K562 (cell line): ENCODE data around the gene TFCP2L1. TPM values are rescaled to one million over a fixed set of nuclear protein-coding genes. Genes with fewer than 3 reads are reported as not detected.

Source experiments
- ATAC-seq: fragments of 200-7000 bp; cut with Tn5 transposase; 3 replicates; pipeline ENCODE4 v1.9.1; 2020; ENCODE audit warnings: moderate library complexity
- BruUV-seq: library from RNA; stranded (reverse); fragments of 400-500 nt; replicated peaks from 2 replicates; lab custom pipeline; 2021; lab: Mats Ljungman, UMichigan
- CTCF ChIA-PET: fragments of 300-600 bp; formaldehyde crosslinking; extraction: SDS; loops from one replicate; lab custom pipeline; 2021; ENCODE audit warnings: low intra/inter-chr PET ratio; lab: Yijun Ruan, JAX
- POLR2A ChIA-PET: fragments of 300-600, 350-650 bp; sonication (Branson Sonifier 250); formaldehyde crosslinking; extraction: SDS; loops from one replicate; lab custom pipeline; 2021; ENCODE audit warnings: antibody characterized with exemption, inconsistent platforms; lab: Yijun Ruan, JAX
- DNase-seq, 4 experiments: peaks; one replicate each; pipeline versions ENCODE4 v3.0.0 to v3.0.0-alpha.2; 2011 to 2018; ENCODE audit warnings: low spot score in 3 of 4, mixed read lengths in 3 of 4; ENCODE audit errors: extremely low read depth in 1 of 4
- FAIRE-seq: peaks from 2 replicates; lab custom pipeline; 2011; peaks lifted over from hg19 to GRCh38; lab: Jason Lieb, UNC
- H2AFZ ChIP-seq: 2 replicates; pipeline ENCODE4 v1.6.0; 2011; ENCODE audit warnings: low read depth, low read length, control low read depth, inconsistent platforms
- H3K27ac ChIP-seq: fragments of 200-600 bp; 3 replicates; pipeline ENCODE4 v1.8.0; 2011; ENCODE audit warnings: low read depth, mild to moderate bottlenecking, control low read depth, inconsistent platforms, low read length, moderate library complexity, mixed read lengths; ENCODE audit errors: extremely low read depth
- H3K27me3 ChIP-seq, 2 experiments: fragments of 300-600 bp in 1 of 2; 2 replicates in 1 of 2; 3 replicates in 1 of 2; pipeline versions ENCODE4 v1.6.0 to v1.8.0; 2011; ENCODE audit warnings: inconsistent platforms in 2 of 2, low read length in 2 of 2, mild to moderate bottlenecking in 1 of 2, mixed read lengths in 1 of 2, moderate library complexity in 1 of 2; ENCODE audit not compliant: control insufficient read depth in 2 of 2, insufficient read depth in 2 of 2
- H3K36me3 ChIP-seq: fragments of 300-600 bp; 3 replicates; pipeline ENCODE4 v1.8.0; 2011; ENCODE audit warnings: mild to moderate bottlenecking, low read length, inconsistent platforms; ENCODE audit not compliant: control insufficient read depth, insufficient read depth
- H3K4me1 ChIP-seq, 2 experiments: fragments of 200-600 bp in 1 of 2; replicated peaks in 1 of 2; 2 replicates in 1 of 2; 3 replicates in 1 of 2; pipeline versions ENCODE4 v1.5.1 to v1.8.0; 2011; ENCODE audit warnings: inconsistent platforms in 2 of 2, low read length in 2 of 2, mild to moderate bottlenecking in 1 of 2, mixed read lengths in 1 of 2, moderate library complexity in 1 of 2; ENCODE audit not compliant: control insufficient read depth in 2 of 2, insufficient read depth in 2 of 2
- H3K4me2 ChIP-seq: 2 replicates; pipeline ENCODE4 v1.6.1; 2011; ENCODE audit warnings: low read length, control low read depth, inconsistent platforms, mixed read lengths; ENCODE audit not compliant: insufficient read depth
- H3K4me3 ChIP-seq: fragments of 200-600 bp; sonication (generic), shearing (Covaris generic); 2 replicates; pipeline ENCODE4 v1.5.1; 2016; ENCODE audit warnings: control low read depth, inconsistent platforms
- H3K79me2 ChIP-seq: fragments of 200-600 bp; 3 replicates; pipeline ENCODE4 v1.8.0; 2011; ENCODE audit warnings: low read length, inconsistent platforms; ENCODE audit not compliant: control insufficient read depth, insufficient read depth
- H3K9ac ChIP-seq, 2 experiments: 2 replicates each; pipeline versions ENCODE4 v1.6.0 to v1.6.1; 2011; ENCODE audit warnings: low read depth in 2 of 2, low read length in 2 of 2, control low read depth in 1 of 2, inconsistent platforms in 1 of 2, mild to moderate bottlenecking in 1 of 2, mixed read lengths in 1 of 2; ENCODE audit not compliant: insufficient read depth in 1 of 2
- H3K9me1 ChIP-seq: one replicate; pipeline ENCODE4 v1.6.0; 2011; ENCODE audit warnings: inconsistent platforms, mild to moderate bottlenecking, low read length, moderate library complexity; ENCODE audit not compliant: control insufficient read depth, insufficient read depth
- H3K9me3 ChIP-seq: replicated peaks from 2 replicates; pipeline ENCODE4 v1.5.1; 2011; ENCODE audit warnings: low read depth, low read length, inconsistent platforms; ENCODE audit not compliant: control insufficient read depth, insufficient read depth
- H4K20me1 ChIP-seq: replicated peaks from 2 replicates; pipeline ENCODE4 v1.6.1; 2011; ENCODE audit warnings: low read length, inconsistent platforms, mixed read lengths; ENCODE audit not compliant: control insufficient read depth, insufficient read depth
- GTF3C2 ChIP-seq: IDR thresholded peaks from 3 replicates; pipeline ENCODE4 v1.6.1; 2011; ENCODE audit warnings: borderline replicate concordance, mild to moderate bottlenecking, moderate library complexity; ENCODE audit not compliant: insufficient read length; ENCODE audit errors: extremely low read depth
- NONO ChIP-seq, 2 experiments: fragments of 200-400 bp in 1 of 2; fragments of 450-650 bp in 1 of 2; formaldehyde crosslinking in 1 of 2; IDR thresholded peaks; 2 replicates each; pipeline ENCODE4 v1.6.1; 2017; ENCODE audit warnings: low read depth in 2 of 2, mild to moderate bottlenecking in 2 of 2, moderate library complexity in 2 of 2, low read length in 1 of 2
- NRF1 ChIP-seq, 2 experiments: fragments of 450-650 bp; IDR thresholded peaks in 1 of 2; conservative IDR thresholded peaks in 1 of 2; 2 replicates each; pipeline ENCODE4 v1.6.1; 2014; ENCODE audit warnings: mild to moderate bottlenecking in 2 of 2
- ZBTB49 ChIP-seq: sonication (generic); formaldehyde crosslinking; IDR thresholded peaks from 2 replicates; pipeline ENCODE4 v1.8.0; 2022; ENCODE audit warnings: missing genetic modification reagents, mild to moderate bottlenecking, borderline replicate concordance
- ZNF140 ChIP-seq: fragments of 250-450 bp; sonication (Bioruptor Pico); IDR thresholded peaks from 2 replicates; pipeline ENCODE4 v1.8.0; 2021; ENCODE audit warnings: moderate library complexity, mild to moderate bottlenecking, inconsistent platforms
- ZNF282 ChIP-seq: sonication (generic); formaldehyde crosslinking; IDR thresholded peaks from 2 replicates; pipeline ENCODE4 v1.8.1; 2023; ENCODE audit warnings: missing genetic modification reagents
- ZNF79 ChIP-seq: fragments of 250-450 bp; sonication (Bioruptor Pico); IDR thresholded peaks from 2 replicates; pipeline ENCODE4 v1.4.0; 2020; ENCODE audit warnings: low read depth, mild to moderate bottlenecking, moderate library complexity
- ZNF830 ChIP-seq: fragments of 250-450 bp; sonication (Bioruptor Pico); IDR thresholded peaks from 2 replicates; pipeline ENCODE4 v1.5.0; 2021; ENCODE audit warnings: mild to moderate bottlenecking
- WGBS: fragments of 100-300 bp; shearing (Covaris generic); methylation state at CpG from one replicate; pipeline ENCODE4 v1.1.6; 2016; ENCODE audit warnings: low coverage, mixed read lengths; ENCODE audit not compliant: insufficient coverage; ENCODE audit errors: missing lambda C conversion rate; 5-methylcytosine and 5-hydroxymethylcytosine counted together
- in situ Hi-C: fragments of 300-500 bp; cut with MboI; formaldehyde crosslinking; loops from 4 replicates; pipeline ENCODE4 v1.15.0; 2018; ENCODE audit warnings: inconsistent platforms, mixed read lengths
- intact Hi-C: fragments of 100-400 bp; cut with micrococcal nuclease; formaldehyde crosslinking; loops from 2 replicates; pipeline ENCODE4 v1.14.2; 2022
- polyA plus RNA-seq, 8 experiments: library from polyadenylated mRNA; depleted of rRNA in 4 of 8; stranded (reverse) in 5 of 8; unstranded in 3 of 8; fragments of >200 nt; fragmentation: Nextera tagmentation in 2 of 8; fragmentation: Illumina TruSeq in 1 of 8; extraction: Ambion mirVana in 2 of 8; extraction: Trizol in 1 of 8; gene quantifications; 2 replicates each; pipeline versions ENCODE4 v1.2.1 to v1.2.3, GENCODE V29; 2011 to 2014; ENCODE audit warnings: inconsistent platforms in 1 of 8, missing spikeins in 1 of 8
- total RNA-seq, 7 experiments: library from RNA; depleted of rRNA in 6 of 7; stranded (reverse); fragments of >200 nt in 6 of 7; fragmentation: Illumina TruSeq in 2 of 7; extraction: Trizol in 2 of 7; gene quantifications; 2 replicates each; pipeline versions ENCODE4 v1.2.1 to v1.2.3, GENCODE V29; 2011 to 2021; ENCODE audit warnings: low replicate concordance in 1 of 7
- TF ChIP-seq, protein P1 (sequence below): fragments of 450-650 bp; conservative IDR thresholded peaks from 2 replicates; pipeline ENCODE4 v1.6.1; 2016; ENCODE audit warnings: missing genetic modification characterization, low read depth, mild to moderate bottlenecking, missing compliant biosample characterization, moderate library complexity

The TFCP2L1 gene
- total and polyA plus RNA-seq, 9 of the 15 experiments (the other 6 are each of a cell fraction or from before 2014, with no cell fraction given), result 0.08 to 1.00 (median 0.42) TPM

- intact Hi-C loops, result no loop called here
- no peak overlapping the region for H3K9ac ChIP-seq
- no peaks in the 10 kb centered on the region for H3K36me3 ChIP-seq
- H3K27ac ChIP-seq, result no peak overlapping the region
- no peak for DNase-seq
- H2AFZ ChIP-seq, result no peak overlapping the region
- ATAC-seq, result no peak
- CTCF ChIA-PET, result no interaction called here
- no peaks in the 10 kb centered on the region; a peak in 1 of 5 replicates for H3K4me1 ChIP-seq
- no peaks in the 10 kb centered on the region; the same call in 1 of the 2 replicates for H3K9me3 ChIP-seq
- no peaks in the 10 kb centered on the region for H3K9me1 ChIP-seq
- FAIRE-seq, result no peak
- no peak for TF ChIP-seq GTF3C2
- 12% methylated on average over 9 of the region's 10 CpGs for WGBS
- H3K79me2 ChIP-seq, result no peaks in the 10 kb centered on the region
- no peaks in the 10 kb centered on the region for H4K20me1 ChIP-seq
- no peak overlapping the region for H3K4me2 ChIP-seq
- in situ Hi-C loops, result no loop called here
- peaks cover 37 to 83% of the 10 kb centered on the region in 2 experiments for H3K27me3 ChIP-seq
- no TSS peak for BruUV-seq
- no peak overlapping the region for H3K4me3 ChIP-seq
- POLR2A ChIA-PET, result no interaction called here
Measured at GRCh38 chr2:121214296-121214695, 70.7 kb downstream of the TFCP2L1 start.

DNA sequence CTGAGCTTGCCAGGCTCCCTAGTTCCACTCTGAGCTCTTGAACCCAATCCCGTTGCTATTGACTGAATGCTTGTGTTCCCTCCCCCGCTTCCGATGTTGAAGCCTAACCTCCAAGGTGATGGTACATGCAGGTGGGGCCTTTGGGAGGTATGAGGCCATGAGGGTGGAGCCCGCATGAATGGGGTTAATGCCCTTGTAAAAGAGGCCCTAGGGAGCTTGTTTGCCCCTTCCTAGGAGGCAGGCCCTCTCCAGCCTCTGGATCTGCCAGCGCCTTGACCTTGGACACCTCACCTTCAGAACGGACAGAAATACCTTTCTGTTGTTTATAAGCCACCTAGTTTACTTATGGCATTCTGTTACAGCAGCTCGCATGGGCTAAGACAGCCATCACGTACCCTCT is 71.6 kb downstream of the TFCP2L1 start:
- Histone ChIP-seq H3K9me3 (no peaks in the 10 kb centered on the region; the same call in 1 of the 2 replicates), H3K4me3 (no peak overlapping the region), H3K27me3 (peaks cover 39 to 80% of the 10 kb centered on the region in 2 experiments), H3K79me2 (no peaks in the 10 kb centered on the region), H3K9me1 (no peaks in the 10 kb centered on the region), H3K4me1 (no peaks in the 10 kb centered on the region; a peak in 1 of 5 replicates), H3K4me2 (no peak overlapping the region), H4K20me1 (no peaks in the 10 kb centered on the region), H3K9ac (no peak overlapping the region), H2AFZ (no peak overlapping the region), H3K27ac (no peak overlapping the region), H3K36me3 (no peaks in the 10 kb centered on the region)
- no peak for FAIRE-seq
- DNase-seq, result no peak
- 8% methylated on average over 8 of the region's 8 CpGs for WGBS
- no TSS peak for BruUV-seq
- ChIA-PET CTCF (no interaction called here), POLR2A (interaction anchor here (0.6 to 0.7 kb wide), 2 partner anchors 18 to 26 kb away, joined by 3 to 4 read pairs; no protein-coding TSS in a partner anchor)
- intact Hi-C loops, result no loop called here
- in situ Hi-C loops, result no loop called here
- no peak for ATAC-seq
- no peak for TF ChIP-seq NONO (IDR thresholded peaks at IDR 0.05; ENCODE audit: low read depth in 2 of 2, low read length in 1 of 2)
- no peak for TF ChIP-seq NRF1 (conservative IDR thresholded peaks at IDR 0.05 in 1 of 2, IDR thresholded peaks at IDR 0.05 in 1 of 2)
- no peak for TF ChIP-seq ZBTB49 (CRISPR knock-in tag)
- TF ChIP-seq, protein P1, sequence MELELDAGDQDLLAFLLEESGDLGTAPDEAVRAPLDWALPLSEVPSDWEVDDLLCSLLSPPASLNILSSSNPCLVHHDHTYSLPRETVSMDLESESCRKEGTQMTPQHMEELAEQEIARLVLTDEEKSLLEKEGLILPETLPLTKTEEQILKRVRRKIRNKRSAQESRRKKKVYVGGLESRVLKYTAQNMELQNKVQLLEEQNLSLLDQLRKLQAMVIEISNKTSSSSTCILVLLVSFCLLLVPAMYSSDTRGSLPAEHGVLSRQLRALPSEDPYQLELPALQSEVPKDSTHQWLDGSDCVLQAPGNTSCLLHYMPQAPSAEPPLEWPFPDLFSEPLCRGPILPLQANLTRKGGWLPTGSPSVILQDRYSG (tag), result no peak
- TF ChIP-seq ZNF79 (CRISPR knock-in tag), result no peak
- TF ChIP-seq ZNF830, result no peak
- TF ChIP-seq ZNF140 (CRISPR knock-in tag), result no peak
- TF ChIP-seq ZNF282 (CRISPR knock-in tag), result no peak
